GM06990 (cell line): ENCODE data around the gene KCNK18.

Experiments used
- DNase-seq: peaks from one replicate; pipeline ENCODE4 v3.0.0-alpha.2; 2011; ENCODE audit not compliant: insufficient read length; ENCODE audit errors: extremely low read depth
- H3K27me3 ChIP-seq: replicated peaks from 2 replicates; pipeline ENCODE4 v1.6.0; 2011; ENCODE audit warnings: low read length; ENCODE audit not compliant: control insufficient read depth, insufficient read depth
- H3K36me3 ChIP-seq: 2 replicates; pipeline ENCODE4 v1.5.1; 2011; ENCODE audit warnings: low read length; ENCODE audit not compliant: control insufficient read depth, insufficient read depth
- H3K4me3 ChIP-seq: replicated peaks from 2 replicates; pipeline ENCODE4 v1.5.1; 2011; ENCODE audit warnings: low read depth, mild to moderate bottlenecking, control low read depth, low read length
- CTCF ChIP-seq: IDR thresholded peaks from 2 replicates; pipeline ENCODE4 v1.5.1; 2011; ENCODE audit warnings: low read length, control low read depth, mild to moderate bottlenecking, inconsistent platforms; ENCODE audit not compliant: insufficient read depth, poor library complexity, severe bottlenecking

The KCNK18 gene

GRCh38 chr10:117167789-117168674, 29.3 kb upstream of the KCNK18 start:
- Histone ChIP-seq H3K27me3 (no peaks in the 10 kb centered on the region; the same call in none of the 2 replicates), H3K36me3 (no peaks in the 10 kb centered on the region), H3K4me3 (no peak overlapping the region)
- peak; percentile 66 for TF ChIP-seq CTCF
- peak; percentile 70 for DNase-seq

GRCh38 chr10:117168729-117169128, 28.6 kb upstream of the KCNK18 start:
- DNase-seq: no peak
- no peak overlapping the region for H3K4me3 ChIP-seq
- no peaks in the 10 kb centered on the region for H3K36me3 ChIP-seq
- no peaks in the 10 kb centered on the region; the same call in none of the 2 replicates for H3K27me3 ChIP-seq
- TF ChIP-seq CTCF: no peak

GRCh38 chr10:117169480-117169879, 27.8 kb upstream of the KCNK18 start:
- no peak for DNase-seq
- Histone ChIP-seq H3K4me3 (no peak overlapping the region), H3K27me3 (peaks cover 2% of the 10 kb centered on the region), H3K36me3 (no peaks in the 10 kb centered on the region)
- no peak for TF ChIP-seq CTCF

GRCh38 chr10:117170244-117170643, 27.0 kb upstream of the KCNK18 start:
- H3K36me3 ChIP-seq: no peaks in the 10 kb centered on the region
- no peak for DNase-seq
- peaks cover 2% of the 10 kb centered on the region for H3K27me3 ChIP-seq
- no peak for TF ChIP-seq CTCF
- H3K4me3 ChIP-seq: no peak overlapping the region

GRCh38 chr10:117174439-117175214, 22.7 kb upstream of the KCNK18 start:
- peak; percentile 87 for TF ChIP-seq CTCF
- DNase-seq: peak; percentile 68
- Histone ChIP-seq H3K4me3 (peak overlapping the region; percentile 48), H3K36me3 (no peaks in the 10 kb centered on the region), H3K27me3 (peaks cover 2% of the 10 kb centered on the region; the same call in 1 of the 2 replicates)
